Astrocyte of the spinal cord (primary cell): ENCODE measurements around the gene DDX10.

ENCODE experiments used
- DNase-seq: peaks from one replicate; pipeline ENCODE4 v3.0.0; 2011; ENCODE audit warnings: low read depth, low spot score
- H3K4me3 ChIP-seq: 2 replicates; pipeline ENCODE4 v1.5.1; 2011; ENCODE audit warnings: low read depth, mild to moderate bottlenecking, low read length, moderate library complexity
- CTCF ChIP-seq: IDR thresholded peaks from 2 replicates; pipeline ENCODE4 v1.5.1; 2012; ENCODE audit warnings: low read depth, mild to moderate bottlenecking, low read length, inconsistent platforms
- in situ Hi-C: cut with HindIII; loops from 2 replicates; pipeline ENCODE4 v1.10.0; 2017; ENCODE audit warnings: low sequenced_read_pairs

Gene DDX10

DNA sequence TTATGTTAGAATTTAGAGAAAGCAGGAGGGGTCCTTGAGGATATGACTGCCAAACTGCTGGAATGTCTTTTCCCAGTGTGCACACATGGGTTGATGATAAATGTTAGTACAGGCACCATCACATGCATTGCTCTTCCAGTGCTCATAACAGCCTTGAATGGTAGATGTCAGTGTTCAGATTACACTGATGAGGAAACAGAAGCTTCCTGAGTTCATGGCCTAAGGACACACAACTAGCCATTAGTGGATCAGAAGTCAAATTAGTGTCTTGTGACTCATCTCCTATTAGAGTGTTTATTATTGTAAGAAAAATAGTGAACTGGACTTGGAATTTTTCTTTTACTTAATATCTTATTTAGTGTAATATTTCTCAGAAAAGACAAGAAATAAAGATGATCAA, 241.5 kb downstream of the DDX10 start:
- in situ Hi-C loops = no loop called here
- no peak overlapping the region for H3K4me3 ChIP-seq
- peak; percentile 81 for DNase-seq
- TF ChIP-seq CTCF = no peak

- no peak for TF ChIP-seq CTCF
- no peak overlapping the region for H3K4me3 ChIP-seq
Observed at GRCh38 chr11:108906826-108907225, 242.0 kb downstream of the DDX10 start.

DNA sequence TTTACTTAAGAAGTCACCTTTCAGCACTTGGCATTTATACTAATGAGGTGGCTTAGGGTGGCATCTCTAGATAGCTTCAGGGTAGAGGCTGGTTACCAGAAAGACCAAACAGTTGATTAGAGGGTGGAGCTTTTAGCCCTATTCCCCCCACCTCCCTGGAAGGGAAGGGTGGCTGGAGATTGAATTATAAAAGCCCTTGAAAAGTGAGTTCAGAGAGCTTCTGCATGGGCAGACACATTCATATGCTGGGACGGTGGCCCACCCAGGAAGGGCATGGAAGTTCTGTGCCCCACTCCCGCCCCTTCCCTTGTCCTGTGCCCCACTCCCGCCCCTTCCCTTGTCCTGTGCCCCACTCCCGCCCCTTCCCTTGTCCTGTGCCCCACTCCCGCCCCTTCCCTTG, 244.2 kb downstream of the DDX10 start:
- H3K4me3 ChIP-seq = no peak overlapping the region
- in situ Hi-C loops = no loop called here
- TF ChIP-seq CTCF = no peak
- DNase-seq = no peak

More at GRCh38 chr11:108906826-108907225, 242.0 kb downstream of the DDX10 start:
- in situ Hi-C loops = no loop called here
- DNase-seq = peak; percentile 57

DNA sequence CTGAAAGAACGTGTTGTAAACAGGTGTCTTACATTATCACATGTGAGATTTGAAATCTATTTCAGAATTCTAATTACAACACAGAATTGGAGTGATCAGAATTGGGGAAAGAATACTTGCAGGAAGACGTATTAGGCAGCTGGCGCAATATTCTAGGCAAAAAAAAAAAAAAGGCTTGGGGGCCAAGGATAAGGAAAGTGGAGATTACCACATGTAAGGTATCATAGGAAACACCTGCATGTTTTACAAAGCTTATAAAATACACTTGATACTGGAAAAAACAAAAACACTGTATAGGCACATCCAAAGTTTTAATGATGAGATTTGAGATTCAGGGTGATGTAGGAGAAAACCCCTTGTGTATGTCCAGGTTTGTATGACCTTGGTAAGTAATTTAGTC, 245.1 kb downstream of the DDX10 start:
- H3K4me3 ChIP-seq = no peak overlapping the region
- in situ Hi-C loops = no loop called here
- no peak for TF ChIP-seq CTCF
- DNase-seq = no peak

GRCh38 chr11:108912581-108912980, 247.7 kb downstream of the DDX10 start:
- no peak overlapping the region for H3K4me3 ChIP-seq
- in situ Hi-C loops = no loop called here
- TF ChIP-seq CTCF = no peak
- DNase-seq = no peak

DNA sequence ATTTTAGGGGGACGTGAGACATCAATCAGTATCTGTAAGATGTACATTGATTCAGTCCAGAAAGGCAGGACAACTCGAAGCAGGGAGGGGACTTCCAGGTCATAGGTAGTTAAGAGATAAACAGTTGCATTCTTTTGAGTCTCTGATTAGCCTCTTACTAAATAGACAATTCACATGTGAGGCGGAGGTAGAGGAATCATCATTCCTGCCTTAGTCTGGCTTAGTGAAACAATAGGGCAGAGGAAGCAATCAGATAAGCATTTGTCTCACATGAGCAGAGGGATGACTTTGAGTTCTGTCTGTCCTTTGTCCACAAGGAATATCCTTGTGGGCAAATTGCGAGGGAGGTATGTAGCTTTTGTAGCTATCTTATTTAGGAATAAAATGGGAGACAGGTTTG, 248.3 kb downstream of the DDX10 start:
- in situ Hi-C loops = no loop called here

More for the DNA sequence above, 248.3 kb downstream of the DDX10 start:
- TF ChIP-seq CTCF = no peak
- H3K4me3 ChIP-seq = no peak overlapping the region
- no peak for DNase-seq
